ENCODE data around the gene GMPPB.

Gene GMPPB

GRCh38 chr3:49721896-49722781 lies 1.6 kb downstream of the GMPPB start:
- peaks cover 17% of the 10 kb centered on the region for H3K4me1 ChIP-seq (ENCODE audit: low read length)
- peak overlapping the region; percentile 93 for H3K4me3 ChIP-seq (ENCODE audit: low read length)
- no peaks in the 10 kb centered on the region for H3K9me3 ChIP-seq (ENCODE audit: insufficient read depth, low read length)
- H3K36me3 ChIP-seq (replicated peaks; ENCODE audit: low read depth, low read length), result peaks cover 48% of the 10 kb centered on the region
- peak overlapping the region; percentile 93 for H3K4me2 ChIP-seq (ENCODE audit: low read length)
- no peaks in the 10 kb centered on the region for H4K20me1 ChIP-seq (ENCODE audit: insufficient read depth, low read length)
- peaks cover 25% of the 10 kb centered on the region for H3K79me2 ChIP-seq (ENCODE audit: low read length)
- no peak overlapping the region for H2AFZ ChIP-seq (ENCODE audit: low read depth, low read length)
- H3K27ac ChIP-seq (ENCODE audit: low read length), result peak overlapping the region; percentile 78; the same call in 1 of the 2 replicates
- no peak for TF ChIP-seq EZH2phosphoT487 (IDR thresholded peaks at IDR 0.05; ENCODE audit: low read depth)
- TF ChIP-seq, protein P1, sequence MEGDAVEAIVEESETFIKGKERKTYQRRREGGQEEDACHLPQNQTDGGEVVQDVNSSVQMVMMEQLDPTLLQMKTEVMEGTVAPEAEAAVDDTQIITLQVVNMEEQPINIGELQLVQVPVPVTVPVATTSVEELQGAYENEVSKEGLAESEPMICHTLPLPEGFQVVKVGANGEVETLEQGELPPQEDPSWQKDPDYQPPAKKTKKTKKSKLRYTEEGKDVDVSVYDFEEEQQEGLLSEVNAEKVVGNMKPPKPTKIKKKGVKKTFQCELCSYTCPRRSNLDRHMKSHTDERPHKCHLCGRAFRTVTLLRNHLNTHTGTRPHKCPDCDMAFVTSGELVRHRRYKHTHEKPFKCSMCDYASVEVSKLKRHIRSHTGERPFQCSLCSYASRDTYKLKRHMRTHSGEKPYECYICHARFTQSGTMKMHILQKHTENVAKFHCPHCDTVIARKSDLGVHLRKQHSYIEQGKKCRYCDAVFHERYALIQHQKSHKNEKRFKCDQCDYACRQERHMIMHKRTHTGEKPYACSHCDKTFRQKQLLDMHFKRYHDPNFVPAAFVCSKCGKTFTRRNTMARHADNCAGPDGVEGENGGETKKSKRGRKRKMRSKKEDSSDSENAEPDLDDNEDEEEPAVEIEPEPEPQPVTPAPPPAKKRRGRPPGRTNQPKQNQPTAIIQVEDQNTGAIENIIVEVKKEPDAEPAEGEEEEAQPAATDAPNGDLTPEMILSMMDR (IDR thresholded peaks at IDR 0.05; ENCODE audit: low read depth, low read length), result no peak
- peak overlapping the region; percentile 98 for H3K9ac ChIP-seq (ENCODE audit: low read length)
- H3K27me3 ChIP-seq (ENCODE audit: low read depth, low read length), result no peaks in the 10 kb centered on the region

- Histone ChIP-seq H3K36me3 (replicated peaks; ENCODE audit: low read depth, low read length) (peaks cover 49% of the 10 kb centered on the region), H2AFZ (ENCODE audit: low read depth, low read length) (no peak overlapping the region), H3K27me3 (ENCODE audit: low read depth, low read length) (no peaks in the 10 kb centered on the region), H3K4me2 (ENCODE audit: low read length) (no peak overlapping the region), H3K4me3 (ENCODE audit: low read length) (no peak overlapping the region), H3K27ac (ENCODE audit: low read length) (no peak overlapping the region), H3K4me1 (ENCODE audit: low read length) (peaks cover 17% of the 10 kb centered on the region), H4K20me1 (ENCODE audit: insufficient read depth, low read length) (no peaks in the 10 kb centered on the region), H3K9ac (ENCODE audit: low read length) (no peak overlapping the region), H3K79me2 (ENCODE audit: low read length) (peaks cover 25% of the 10 kb centered on the region), H3K9me3 (ENCODE audit: insufficient read depth, low read length) (no peaks in the 10 kb centered on the region)
- TF ChIP-seq EZH2phosphoT487 (IDR thresholded peaks at IDR 0.05; ENCODE audit: low read depth), result no peak
- TF ChIP-seq, protein P1 (IDR thresholded peaks at IDR 0.05; ENCODE audit: low read depth, low read length), result no peak
These were observed 2.2 kb downstream of the GMPPB start for GRCh38 chr3:49721596-49721895.

DNA sequence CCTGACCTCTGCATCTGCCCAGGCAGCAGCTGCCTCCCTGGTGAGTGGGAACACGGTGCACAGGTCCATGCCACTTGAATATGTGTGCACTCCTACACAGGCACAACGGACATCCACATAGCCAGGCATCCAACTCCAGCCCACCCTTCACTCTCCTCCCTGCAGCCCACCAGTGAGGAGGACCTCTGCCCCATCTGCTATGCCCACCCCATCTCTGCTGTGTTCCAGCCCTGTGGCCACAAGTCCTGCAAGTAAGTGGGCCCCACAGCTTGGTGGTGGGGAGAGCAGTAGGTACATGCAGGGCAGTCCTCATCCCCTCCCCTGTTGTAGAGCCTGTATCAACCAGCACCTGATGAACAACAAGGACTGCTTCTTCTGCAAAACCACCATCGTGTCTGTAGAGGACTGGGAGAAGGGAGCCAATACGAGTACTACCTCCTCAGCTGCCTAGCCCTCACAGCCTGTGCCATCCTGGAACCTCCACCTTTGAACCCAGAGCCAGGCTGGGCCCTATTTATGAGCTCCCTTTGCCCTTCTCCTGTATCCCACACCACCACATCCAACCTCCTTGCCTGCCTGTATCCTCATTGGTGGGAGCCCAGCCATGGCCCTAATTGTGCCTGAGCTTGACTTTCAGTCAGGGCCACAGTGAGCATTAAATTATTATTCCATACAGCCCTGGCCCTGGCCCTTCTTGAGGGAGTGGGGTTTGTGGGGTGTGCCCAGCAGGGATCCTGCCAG lies 2.7 kb downstream of the GMPPB start:
- H3K36me3 ChIP-seq (replicated peaks; ENCODE audit: low read depth, low read length), result peaks cover 54% of the 10 kb centered on the region
- H3K79me2 ChIP-seq (ENCODE audit: low read length), result peaks cover 25% of the 10 kb centered on the region
- H2AFZ ChIP-seq (ENCODE audit: low read depth, low read length), result no peak overlapping the region
- no peak overlapping the region for H3K4me2 ChIP-seq (ENCODE audit: low read length)
- no peak overlapping the region for H3K4me3 ChIP-seq (ENCODE audit: low read length)
- no peak overlapping the region for H3K9ac ChIP-seq (ENCODE audit: low read length)
- no peaks in the 10 kb centered on the region for H3K9me3 ChIP-seq (ENCODE audit: insufficient read depth, low read length)
- H4K20me1 ChIP-seq (ENCODE audit: insufficient read depth, low read length), result no peaks in the 10 kb centered on the region
- TF ChIP-seq EZH2phosphoT487 (IDR thresholded peaks at IDR 0.05; ENCODE audit: low read depth), result no peak
- TF ChIP-seq, protein P1 (IDR thresholded peaks at IDR 0.05; ENCODE audit: low read depth, low read length), result no peak
- H3K27ac ChIP-seq (ENCODE audit: low read length), result no peak overlapping the region
- H3K4me1 ChIP-seq (ENCODE audit: low read length), result peaks cover 17% of the 10 kb centered on the region
- no peaks in the 10 kb centered on the region for H3K27me3 ChIP-seq (ENCODE audit: low read depth, low read length)

DNA sequence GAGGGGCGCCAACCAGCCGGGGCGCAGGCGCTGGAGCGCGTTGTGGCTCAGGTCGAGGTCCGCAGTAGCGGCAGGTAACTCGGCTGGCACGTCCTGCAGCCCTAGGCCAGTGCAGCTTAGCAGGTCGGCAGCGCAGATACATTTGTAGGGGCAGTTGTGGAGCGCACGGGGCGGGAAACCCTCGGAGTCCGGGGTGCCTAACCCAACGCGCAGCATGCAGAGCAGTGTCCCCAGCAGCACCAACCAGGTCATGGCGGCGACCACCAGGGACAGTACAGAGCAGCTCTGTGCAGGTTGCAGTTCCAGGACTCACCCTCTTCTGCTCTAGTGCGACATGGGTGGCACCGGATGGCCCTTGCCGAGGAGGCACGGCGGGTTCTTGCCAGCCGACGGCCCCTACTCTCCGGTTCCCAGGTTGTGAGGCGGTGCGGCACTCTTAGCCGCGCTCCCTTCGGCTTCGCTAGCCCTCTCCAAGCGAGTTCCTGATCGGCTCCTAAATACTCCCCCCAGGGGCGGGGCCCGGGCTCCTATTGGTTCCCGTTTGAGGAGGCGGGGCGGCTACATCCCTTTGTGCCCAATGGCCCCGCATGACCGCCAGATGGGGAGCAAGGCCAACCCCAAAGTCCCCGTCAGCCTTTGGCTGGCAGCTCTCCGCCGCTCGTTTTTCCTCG lies 4.4 kb downstream of the GMPPB start, which contains the start of gene AMIGO3:
Gene AMIGO3 (minus strand): TSS at position 471 of the 671 bp plus-strand sequence. CDS start 219 bp downstream, at position 252.
- peaks cover 53% of the 10 kb centered on the region for H3K36me3 ChIP-seq (replicated peaks; ENCODE audit: low read depth, low read length)
- no peaks in the 10 kb centered on the region for H4K20me1 ChIP-seq (ENCODE audit: insufficient read depth, low read length)
- H3K4me1 ChIP-seq (ENCODE audit: low read length), result peaks cover 10% of the 10 kb centered on the region
- H3K4me3 ChIP-seq (ENCODE audit: low read length), result no peak within 1 kb of the TSS
- H3K9ac ChIP-seq (ENCODE audit: low read length), result no peak within 1 kb of the TSS
- no peaks in the 10 kb centered on the region for H3K27me3 ChIP-seq (ENCODE audit: low read depth, low read length)
- no peak within 1 kb of the TSS for H3K27ac ChIP-seq (ENCODE audit: low read length)
- TF ChIP-seq, protein P1 (IDR thresholded peaks at IDR 0.05; ENCODE audit: low read depth, low read length), result no peak
- no peak for TF ChIP-seq EZH2phosphoT487 (IDR thresholded peaks at IDR 0.05; ENCODE audit: low read depth)
- H3K79me2 ChIP-seq (ENCODE audit: low read length), result peaks cover 25% of the 10 kb centered on the region
- no peak within 1 kb of the TSS for H3K4me2 ChIP-seq (ENCODE audit: low read length)
- no peak within 1 kb of the TSS for H2AFZ ChIP-seq (ENCODE audit: low read depth, low read length)
- H3K9me3 ChIP-seq (ENCODE audit: insufficient read depth, low read length), result no peaks in the 10 kb centered on the region

Data from OCI-LY3 (cell line).